ENCODE data around the gene SMAGP. TPM values are rescaled to one million over a fixed set of nuclear protein-coding genes. Genes with fewer than 3 reads are reported as not detected.
A peak's percentile ranks its signal among the peaks of the same experiment; 100 is the strongest.

SMAGP gene
- total and polyA plus RNA-seq, 12 donors: 2.0 to 7.3 (median 3.7) TPM

GRCh38 chr12:51218607-51219161 is 51.5 kb downstream of the SMAGP start:
- H3K36me3 ChIP-seq: no peaks in the 10 kb centered on the region
- no peak for TF ChIP-seq CTCF (IDR thresholded peaks at IDR 0.05)
- 39 to 45% methylated on average over 10 of the region's 10 CpGs for WGBS, 2 donors
- peaks cover 6 to 26% (median 19%) of the 10 kb centered on the region in 9 donors for H3K4me1 ChIP-seq
- no peak for DNase-seq
- H3K9me3 ChIP-seq: no peaks in the 10 kb centered on the region
- peak in 6 of 8 donors; percentile 1 to 29 (median 17) for ATAC-seq
- peak overlapping the region; percentile 84 to 98 (median 90) for H3K4me3 ChIP-seq
- peak overlapping the region; percentile 90 to 98 (median 96) for H3K27ac ChIP-seq
- intact Hi-C loops (cut with DNase I): loop anchor here in 6 of 10 donors (2.0 to 5.0 kb wide), 5 partner anchors 20 to 171 kb away; partner anchors contain the start of genes DAZAP2 (in 2 of the 6), TFCP2 (in 2 of the 6) and LETMD1 (in 1 of the 6)
- no peaks in the 10 kb centered on the region for H3K27me3 ChIP-seq

GRCh38 chr12:51217968-51218606 is 52.1 kb downstream of the SMAGP start, which contains the start of gene POU6F1:
Gene POU6F1, minus strand, starts transcription at chr12:51218062. Its CDS starts 11,226 bp downstream, at chr12:51206836.
- Histone ChIP-seq H3K36me3 (no peaks in the 10 kb centered on the region), H3K4me3 (peak within 1 kb of the TSS; percentile 84 to 98 (median 90)), H3K9me3 (no peaks in the 10 kb centered on the region), H3K27ac (peak within 1 kb of the TSS; percentile 90 to 98 (median 96)), H3K4me1 (peaks cover 6 to 26% (median 19%) of the 10 kb centered on the region in 9 donors), H3K27me3 (no peaks in the 10 kb centered on the region)
- peak; percentile 77 for DNase-seq
- intact Hi-C loops (cut with DNase I): loop anchor here in 6 of 10 donors (1.0 to 5.0 kb wide), 6 partner anchors 21 to 171 kb away; partner anchors contain the start of genes TFCP2 (in 3 of the 6), DAZAP2 (in 2 of the 6) and LETMD1 (in 1 of the 6)
- 1 to 2% methylated on average over 33 to 35 of the region's 35 CpGs for WGBS, 2 donors
- peak; percentile 53 to 64 (median 59) for TF ChIP-seq CTCF (IDR thresholded peaks at IDR 0.05)
- ATAC-seq: peak; percentile 92 to 97 (median 94)

GRCh38 chr12:51217133-51217967 is 52.9 kb downstream of the SMAGP start:
- 1% methylated on average over 64 to 81 of the region's 81 CpGs for WGBS, 2 donors
- H3K4me1 ChIP-seq: peaks cover 6 to 26% (median 19%) of the 10 kb centered on the region in 9 donors
- no peaks in the 10 kb centered on the region for H3K36me3 ChIP-seq
- ATAC-seq (peak; percentile 41 to 76 (median 55)), DNase-seq (peak; percentile 57)
- TF ChIP-seq CTCF (IDR thresholded peaks at IDR 0.05): peak in 7 of 9 donors; percentile 6 to 51 (median 32)
- peak overlapping the region; percentile 84 to 98 (median 90) for H3K4me3 ChIP-seq
- H3K27me3 ChIP-seq: no peaks in the 10 kb centered on the region
- no peaks in the 10 kb centered on the region for H3K9me3 ChIP-seq
- H3K27ac ChIP-seq: peak overlapping the region; percentile 90 to 98 (median 96)
- intact Hi-C loops (cut with DNase I): loop anchor here in 5 of 10 donors (1.0 to 5.0 kb wide), 5 partner anchors 44 to 170 kb away; partner anchors contain the start of genes TFCP2 (in 3 of the 5) and LETMD1 (in 1 of the 5)

Data from heart right ventricle (tissue), 16 donors.